Measurements from ENCODE around the gene ACTC1. TPM values are rescaled to one million over a fixed set of nuclear protein-coding genes. Genes with fewer than 3 reads are reported as not detected.
A peak's percentile ranks its signal among the peaks of the same experiment; 100 is the strongest.
"Not testable (repeated sequence)": the region's sequence is repeated elsewhere in the genome, so short reads cannot be mapped to it uniquely, and the experiment has no call there.

ACTC1 gene
- polyA plus RNA-seq, 1 experiment = 0.46 TPM

DNA sequence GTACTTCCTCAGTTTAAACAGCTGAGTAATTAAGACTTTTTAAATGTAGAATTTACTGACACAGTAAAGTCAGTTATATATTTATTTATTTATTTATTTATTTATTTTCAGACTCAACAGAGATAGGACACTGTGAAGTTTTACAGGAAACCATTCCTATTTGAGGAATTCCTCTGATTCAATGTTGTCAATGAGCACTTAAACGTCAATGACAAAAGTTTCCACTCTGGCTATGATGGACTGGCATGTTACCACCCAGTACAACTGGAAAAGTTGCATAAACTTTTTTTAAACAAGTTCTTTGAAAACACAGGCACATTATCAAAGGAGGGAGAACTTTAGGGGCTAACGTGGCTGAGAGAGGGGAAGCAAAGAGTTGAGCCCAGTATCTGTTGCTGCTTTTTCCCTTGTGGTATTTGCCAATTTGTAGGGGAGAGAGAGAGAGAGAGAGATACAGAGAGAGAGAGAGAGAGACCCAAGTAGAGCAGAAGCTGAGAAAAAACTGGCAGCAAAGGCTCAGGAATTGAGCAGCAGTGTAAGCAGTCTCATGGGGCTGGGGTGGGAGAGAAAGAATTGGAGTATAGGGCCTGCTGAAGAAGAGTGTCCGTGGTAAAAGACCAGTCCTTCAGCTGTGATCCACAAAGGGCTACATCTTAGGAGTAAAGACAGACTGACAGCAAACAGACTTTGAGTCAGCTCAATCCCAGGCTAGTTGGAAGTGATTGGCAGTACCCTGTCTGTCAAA is 18.3 kb upstream of the ACTC1 start:
- H3K27ac ChIP-seq (ENCODE audit: low read depth, low read length) = peak overlapping the region; percentile 76
- H3K4me3 ChIP-seq (ENCODE audit: low read depth, low read length) = no peak overlapping the region
- no peak for DNase-seq (ENCODE audit: low read depth, low spot score)
- no peaks in the 10 kb centered on the region for H3K27me3 ChIP-seq (ENCODE audit: control insufficient read depth, insufficient read depth, low read length)
- POLR2A ChIA-PET = no interaction called here
- H3K9me3 ChIP-seq (ENCODE audit: control insufficient read depth, insufficient read depth, low read length) = no peaks in the 10 kb centered on the region
- CTCF ChIA-PET = interaction anchor here (1.7 kb wide), 1 partner anchor 105 kb away, joined by 5 read pairs; no protein-coding TSS in a partner anchor
- TF ChIP-seq CTCF (IDR thresholded peaks at IDR 0.05; ENCODE audit: low read depth, low read length) = no peak

DNA sequence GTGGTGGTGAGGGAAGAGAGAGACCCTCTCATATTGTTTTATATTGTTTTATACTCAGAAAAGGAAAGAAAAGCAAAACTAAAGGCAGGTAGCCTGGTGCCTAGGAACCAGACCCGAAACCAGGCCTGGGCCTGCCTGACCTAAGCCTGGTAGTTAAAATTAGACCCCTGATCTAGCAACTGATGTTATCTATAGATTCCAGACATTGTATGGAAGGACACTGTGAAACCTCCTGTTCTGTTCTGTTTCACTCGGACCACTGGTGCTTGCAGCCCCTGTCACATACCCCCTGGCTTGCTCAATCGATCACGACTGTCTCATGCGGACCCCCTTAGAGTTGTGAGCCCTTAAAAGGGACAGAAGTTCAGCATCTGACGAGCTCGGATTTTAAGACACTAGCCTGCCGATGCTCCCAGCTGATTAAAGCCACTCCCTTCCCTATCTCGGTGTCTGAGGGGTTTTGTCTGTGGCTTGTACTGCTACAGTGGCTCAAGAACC is 17.6 kb upstream of the ACTC1 start:
- H3K4me3 ChIP-seq (ENCODE audit: low read depth, low read length); POLR2A ChIA-PET; H3K27me3 ChIP-seq (ENCODE audit: control insufficient read depth, insufficient read depth, low read length); DNase-seq (ENCODE audit: low read depth, low spot score); H3K9me3 ChIP-seq (ENCODE audit: control insufficient read depth, insufficient read depth, low read length): not testable (repeated sequence)
- H3K27ac ChIP-seq (ENCODE audit: low read depth, low read length) = peak overlapping the region; percentile 76
- CTCF ChIA-PET = interaction anchor here (1.7 kb wide), 1 partner anchor 104 kb away, joined by 5 read pairs; no protein-coding TSS in a partner anchor

GRCh38 chr15:34812369-34812768 is 17.0 kb upstream of the ACTC1 start:
- CTCF ChIA-PET = interaction anchor here (1.7 kb wide), 1 partner anchor 104 kb away, joined by 5 read pairs; no protein-coding TSS in a partner anchor
- POLR2A ChIA-PET = no interaction called here
- DNase-seq (ENCODE audit: low read depth, low spot score) = peak; percentile 67

GRCh38 chr15:34810443-34811129 is 15.2 kb upstream of the ACTC1 start:
- peak; percentile 97 for DNase-seq (ENCODE audit: low read depth, low spot score)
- Histone ChIP-seq H3K27ac (ENCODE audit: low read depth, low read length) (peak overlapping the region; percentile 98), H3K9me3 (ENCODE audit: control insufficient read depth, insufficient read depth, low read length) (no peaks in the 10 kb centered on the region), H3K27me3 (ENCODE audit: control insufficient read depth, insufficient read depth, low read length) (no peaks in the 10 kb centered on the region), H3K4me3 (ENCODE audit: low read depth, low read length) (no peak overlapping the region)
- ChIA-PET CTCF (no interaction called here), POLR2A (interaction anchor here (0.8 to 1.0 kb wide), 2 partner anchors 15 to 27 kb away, joined by 4 read pairs; no protein-coding TSS in a partner anchor)
- TF ChIP-seq CTCF (IDR thresholded peaks at IDR 0.05; ENCODE audit: low read depth, low read length) = no peak

More at GRCh38 chr15:34812369-34812768, 17.0 kb upstream of the ACTC1 start:
- Histone ChIP-seq H3K27me3 (ENCODE audit: control insufficient read depth, insufficient read depth, low read length) (no peaks in the 10 kb centered on the region), H3K27ac (ENCODE audit: low read depth, low read length) (peak overlapping the region; percentile 98), H3K9me3 (ENCODE audit: control insufficient read depth, insufficient read depth, low read length) (no peaks in the 10 kb centered on the region), H3K4me3 (ENCODE audit: low read depth, low read length) (no peak overlapping the region)
- TF ChIP-seq CTCF (IDR thresholded peaks at IDR 0.05; ENCODE audit: low read depth, low read length) = no peak

DNA sequence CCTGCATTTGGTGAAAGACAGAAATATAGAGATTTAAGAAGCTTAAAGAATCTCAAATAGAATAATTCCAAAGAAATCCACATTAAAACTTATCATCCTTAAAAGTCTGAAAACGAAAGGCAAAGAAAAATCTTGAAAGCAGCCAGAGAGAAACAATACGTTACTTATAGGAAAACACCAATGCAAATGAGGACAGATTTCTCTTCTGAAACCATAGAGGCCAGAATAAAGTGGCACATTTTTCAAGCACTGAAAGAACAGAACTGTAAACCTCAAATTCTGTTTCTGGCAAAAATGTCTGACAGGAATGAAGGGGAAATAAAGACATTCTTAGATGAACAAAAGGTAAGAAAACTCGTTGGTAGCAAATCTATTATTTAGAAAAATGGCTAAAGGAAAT is 13.8 kb upstream of the ACTC1 start:
- no peak overlapping the region for H3K4me3 ChIP-seq (ENCODE audit: low read depth, low read length)
- CTCF ChIA-PET = interaction anchor here (0.7 kb wide), 2 partner anchors 171 to 625 kb away, joined by 3 read pairs; no protein-coding TSS in a partner anchor
- H3K27ac ChIP-seq (ENCODE audit: low read depth, low read length) = no peak overlapping the region
- no peak for DNase-seq (ENCODE audit: low read depth, low spot score)
- H3K27me3 ChIP-seq (ENCODE audit: control insufficient read depth, insufficient read depth, low read length) = no peaks in the 10 kb centered on the region
- no peaks in the 10 kb centered on the region for H3K9me3 ChIP-seq (ENCODE audit: control insufficient read depth, insufficient read depth, low read length)
- no peak for TF ChIP-seq CTCF (IDR thresholded peaks at IDR 0.05; ENCODE audit: low read depth, low read length)
- POLR2A ChIA-PET = no interaction called here

All from AG04450 (cell line).